ENCODE data around the gene SMURF1. TPM values are rescaled to one million over a fixed set of nuclear protein-coding genes. Genes with fewer than 3 reads are reported as not detected.

Gene SMURF1
- total RNA-seq, 4 donors from 2014 or later: 26.8 to 44.7 (median 31.5) TPM

DNA sequence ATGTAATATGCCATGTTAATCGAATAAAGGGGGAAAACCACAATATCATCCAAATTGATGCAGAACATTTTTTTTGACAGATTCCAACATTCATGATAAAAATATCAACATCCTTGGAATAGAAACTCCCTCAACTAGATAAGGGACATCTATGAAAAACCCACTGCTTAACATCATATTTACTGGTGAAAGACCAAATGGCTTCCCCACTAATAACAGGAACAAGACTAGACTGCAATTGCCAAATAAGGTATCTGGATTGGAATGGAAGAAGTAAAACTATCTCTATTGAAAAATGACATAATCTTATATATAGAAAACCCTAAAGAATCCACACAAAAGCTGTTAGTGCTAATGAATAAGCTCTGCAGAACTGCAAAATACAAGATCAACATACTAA is 27.8 kb downstream of the SMURF1 start:
- intact Hi-C loops (cut with DNase I; ENCODE audit: low total_unique reads): no loop called here
- DNase-seq (ENCODE audit: low spot score in 2 of 2): no peak
- TF ChIP-seq, protein P1, sequence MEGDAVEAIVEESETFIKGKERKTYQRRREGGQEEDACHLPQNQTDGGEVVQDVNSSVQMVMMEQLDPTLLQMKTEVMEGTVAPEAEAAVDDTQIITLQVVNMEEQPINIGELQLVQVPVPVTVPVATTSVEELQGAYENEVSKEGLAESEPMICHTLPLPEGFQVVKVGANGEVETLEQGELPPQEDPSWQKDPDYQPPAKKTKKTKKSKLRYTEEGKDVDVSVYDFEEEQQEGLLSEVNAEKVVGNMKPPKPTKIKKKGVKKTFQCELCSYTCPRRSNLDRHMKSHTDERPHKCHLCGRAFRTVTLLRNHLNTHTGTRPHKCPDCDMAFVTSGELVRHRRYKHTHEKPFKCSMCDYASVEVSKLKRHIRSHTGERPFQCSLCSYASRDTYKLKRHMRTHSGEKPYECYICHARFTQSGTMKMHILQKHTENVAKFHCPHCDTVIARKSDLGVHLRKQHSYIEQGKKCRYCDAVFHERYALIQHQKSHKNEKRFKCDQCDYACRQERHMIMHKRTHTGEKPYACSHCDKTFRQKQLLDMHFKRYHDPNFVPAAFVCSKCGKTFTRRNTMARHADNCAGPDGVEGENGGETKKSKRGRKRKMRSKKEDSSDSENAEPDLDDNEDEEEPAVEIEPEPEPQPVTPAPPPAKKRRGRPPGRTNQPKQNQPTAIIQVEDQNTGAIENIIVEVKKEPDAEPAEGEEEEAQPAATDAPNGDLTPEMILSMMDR (IDR thresholded peaks at IDR 0.05): no peak
- no peak for TF ChIP-seq POLR2A (IDR thresholded peaks at IDR 0.05)
- no peak overlapping the region for H3K4me3 ChIP-seq (ENCODE audit: low read depth, poor library complexity, severe bottlenecking)
- 83 to 89% methylated on average over 1 of the region's 1 CpG for WGBS, 2 donors

DNA sequence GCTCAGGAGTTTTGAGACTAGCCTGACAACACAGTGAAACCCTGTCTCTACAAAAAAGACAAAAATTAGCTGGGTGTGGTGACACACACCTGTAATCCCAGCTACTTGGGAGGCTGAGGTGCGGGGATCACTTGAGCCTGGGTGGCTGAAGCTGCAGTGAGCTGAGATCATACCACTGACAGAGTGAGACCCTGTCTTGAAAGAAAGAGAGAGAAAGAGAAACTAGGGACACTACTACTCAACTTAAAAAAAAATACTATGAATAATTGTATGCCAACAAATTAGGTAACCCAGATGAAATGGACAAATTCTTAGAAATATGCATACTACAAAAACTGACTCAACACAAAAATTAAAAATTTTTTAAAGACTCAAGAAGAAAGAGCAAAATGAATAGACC is 28.5 kb downstream of the SMURF1 start:
- TF ChIP-seq, protein P1 (IDR thresholded peaks at IDR 0.05): no peak
- TF ChIP-seq POLR2A (IDR thresholded peaks at IDR 0.05): no peak
- no peak overlapping the region for H3K4me3 ChIP-seq (ENCODE audit: low read depth, poor library complexity, severe bottlenecking)
- WGBS, 2 donors: 88 to 94% methylated on average over 1 of the region's 1 CpG
- DNase-seq (ENCODE audit: low spot score in 2 of 2): no peak
- intact Hi-C loops (cut with DNase I; ENCODE audit: low total_unique reads): no loop called here

DNA sequence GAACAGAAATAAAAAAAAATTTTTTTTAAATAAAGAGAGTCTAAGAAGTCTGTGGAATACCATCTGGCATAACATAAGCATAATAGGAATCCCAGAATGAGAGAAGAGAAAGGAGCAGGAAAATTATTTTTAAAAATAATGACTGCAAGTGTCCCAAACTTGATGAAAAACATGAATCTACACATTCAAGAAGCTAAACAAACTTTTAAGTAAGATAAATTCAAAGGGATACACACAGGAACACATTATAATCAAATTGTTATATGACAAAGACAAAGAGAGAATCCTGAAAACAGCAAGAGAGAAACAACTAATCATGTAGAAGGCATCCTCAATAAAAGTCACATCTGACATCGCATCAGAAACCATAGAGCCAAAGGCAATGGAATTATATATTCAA is 30.9 kb downstream of the SMURF1 start:
- H3K4me3 ChIP-seq (ENCODE audit: low read depth, poor library complexity, severe bottlenecking): no peak overlapping the region
- no peak for TF ChIP-seq POLR2A (IDR thresholded peaks at IDR 0.05)
- TF ChIP-seq, protein P1 (IDR thresholded peaks at IDR 0.05): no peak
- no peak for DNase-seq (ENCODE audit: low spot score in 2 of 2)
- WGBS, 2 donors: 80 to 97% methylated on average over 1 of the region's 1 CpG
- intact Hi-C loops (cut with DNase I; ENCODE audit: low total_unique reads): no loop called here

DNA sequence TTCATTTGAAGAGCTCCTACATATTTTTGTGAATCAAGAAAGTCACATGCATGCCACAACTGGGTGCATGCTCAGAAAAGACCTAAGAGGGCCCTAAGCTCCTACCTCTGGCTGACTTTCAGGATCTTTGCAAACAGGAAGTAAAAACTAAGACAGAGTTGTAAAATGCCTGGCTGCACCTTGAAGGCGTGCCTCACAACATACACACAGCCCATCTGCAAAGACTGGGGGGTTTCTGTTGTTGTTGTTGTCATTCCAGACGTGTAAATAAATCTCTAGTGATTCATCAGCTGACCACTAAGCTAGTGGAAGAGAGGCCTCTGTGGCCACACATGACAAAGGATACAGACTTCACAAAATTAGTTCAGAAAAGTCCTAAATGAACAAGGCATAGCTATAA is 31.8 kb downstream of the SMURF1 start:
- TF ChIP-seq, protein P1 (IDR thresholded peaks at IDR 0.05): no peak
- no peak for TF ChIP-seq POLR2A (IDR thresholded peaks at IDR 0.05)
- no peak for DNase-seq (ENCODE audit: low spot score in 2 of 2)

DNA sequence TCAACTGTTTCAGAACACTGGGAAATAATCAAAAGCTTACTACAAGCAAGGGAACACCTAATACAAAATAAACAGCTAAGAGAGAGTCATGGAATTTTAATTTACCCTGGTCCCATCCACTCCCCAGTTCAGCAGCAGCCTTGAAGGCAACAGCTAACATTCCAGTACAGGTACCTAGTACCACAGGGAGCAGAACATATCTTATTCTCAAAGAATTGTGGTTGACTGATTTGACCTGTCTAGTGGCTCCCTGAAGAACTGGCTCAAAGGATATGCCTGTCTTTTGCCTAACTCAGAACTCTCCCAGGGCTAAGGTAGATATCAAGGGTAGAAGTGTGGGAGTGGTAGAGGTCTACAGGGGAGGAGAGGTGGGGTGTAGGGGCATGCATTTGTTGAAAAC is 32.3 kb downstream of the SMURF1 start:
- H3K4me3 ChIP-seq (ENCODE audit: low read depth, poor library complexity, severe bottlenecking): no peak overlapping the region
- intact Hi-C loops (cut with DNase I; ENCODE audit: low total_unique reads): no loop called here
- no peak for DNase-seq (ENCODE audit: low spot score in 2 of 2)
- no peak for TF ChIP-seq POLR2A (IDR thresholded peaks at IDR 0.05)
- TF ChIP-seq, protein P1 (IDR thresholded peaks at IDR 0.05): no peak

More for the DNA sequence above, 31.8 kb downstream of the SMURF1 start:
- intact Hi-C loops (cut with DNase I; ENCODE audit: low total_unique reads): no loop called here
- H3K4me3 ChIP-seq (ENCODE audit: low read depth, poor library complexity, severe bottlenecking): no peak overlapping the region
- 52 to 56% methylated on average over 2 of the region's 2 CpGs for WGBS, 2 donors
